GM12891 (cell line): Measurements from ENCODE around the gene TFR2.

Source experiments
- PAX5 ChIP-seq: IDR thresholded peaks from 2 replicates; pipeline ENCODE4 v1.6.1; 2011; ENCODE audit warnings: low read length, moderate library complexity, mild to moderate bottlenecking; ENCODE audit not compliant: insufficient read depth, severe bottlenecking
- POLR2A ChIP-seq: IDR thresholded peaks from 2 replicates; pipeline ENCODE4 v1.6.1; 2011; ENCODE audit warnings: low read depth, low read length, control low read depth
- POLR2AphosphoS5 ChIP-seq: IDR thresholded peaks from 2 replicates; pipeline ENCODE4 v1.6.1; 2011; ENCODE audit warnings: low read depth, low read length, control low read depth
- SPI1 ChIP-seq: IDR thresholded peaks from 2 replicates; pipeline ENCODE4 v1.6.1; 2011; ENCODE audit warnings: low read depth, low read length, control low read depth
- TAF1 ChIP-seq: IDR thresholded peaks from 2 replicates; pipeline ENCODE4 v1.6.1; 2011; ENCODE audit warnings: low read depth, low read length, control low read depth

DNA sequence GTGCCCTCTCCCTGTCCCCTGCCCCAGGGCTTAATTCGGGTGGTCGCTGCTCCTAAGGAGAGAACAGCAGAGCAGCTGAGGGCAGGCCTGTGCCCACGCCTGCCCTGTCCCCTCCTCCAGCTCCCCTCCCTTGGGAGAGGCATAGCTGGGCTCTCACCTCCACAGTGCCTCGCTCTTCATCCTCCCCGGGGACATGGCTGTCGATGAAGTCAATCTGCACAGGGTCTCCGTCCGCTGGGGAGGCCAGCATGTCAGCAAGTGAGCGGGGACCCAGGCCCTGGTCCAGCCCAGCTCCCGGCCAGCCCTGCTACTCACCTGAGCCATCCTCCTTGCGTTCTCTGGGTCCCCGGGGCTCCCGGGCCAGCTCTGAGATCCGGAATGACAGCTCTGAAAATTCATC is 63.8 kb downstream of the TFR2 start:
- no peak for TF ChIP-seq SPI1
- no peak for TF ChIP-seq POLR2AphosphoS5
- TF ChIP-seq TAF1 = no peak
- no peak for TF ChIP-seq POLR2A
- no peak for TF ChIP-seq PAX5
